ENCODE measurements around the gene DSG3. TPM values are rescaled to one million over a fixed set of nuclear protein-coding genes. Genes with fewer than 3 reads are reported as not detected.

Gene DSG3
- total and polyA plus RNA-seq, 12 donors = 0.04 to 0.17 (median 0.08) TPM; not detected in 9

GRCh38 chr18:31401156-31402025 is 46.1 kb upstream of the DSG3 start:
- 62 to 69% (median 64%) methylated on average over 6 of the region's 6 CpGs for WGBS, 4 donors

GRCh38 chr18:31402026-31402373 is 45.5 kb upstream of the DSG3 start:
- TF ChIP-seq CTCF (IDR thresholded peaks at IDR 0.05) = no peak
- no peak for TF ChIP-seq POLR2A (IDR thresholded peaks at IDR 0.05)
- no peak overlapping the region for H3K4me3 ChIP-seq
- H3K27me3 ChIP-seq = no peaks in the 10 kb centered on the region
- no peak for DNase-seq
- no peak overlapping the region for H3K27ac ChIP-seq
- H3K9me3 ChIP-seq (replicated peaks in 1 of 3) = no peaks in the 10 kb centered on the region
- intact Hi-C loops (cut with DNase I) = no loop called here
- no peaks in the 10 kb centered on the region for H3K4me1 ChIP-seq (replicated peaks in 1 of 2)
- H3K36me3 ChIP-seq (replicated peaks in 1 of 2) = no peaks in the 10 kb centered on the region

More at GRCh38 chr18:31401156-31402025, 46.1 kb upstream of the DSG3 start:
- intact Hi-C loops (cut with DNase I) = no loop called here
- DNase-seq = no peak
- Histone ChIP-seq H3K27me3 (no peaks in the 10 kb centered on the region), H3K9me3 (replicated peaks in 1 of 3) (no peaks in the 10 kb centered on the region), H3K4me1 (replicated peaks in 1 of 2) (no peaks in the 10 kb centered on the region), H3K4me3 (no peak overlapping the region), H3K36me3 (replicated peaks in 1 of 2) (no peaks in the 10 kb centered on the region), H3K27ac (no peak overlapping the region)
- TF ChIP-seq POLR2A (IDR thresholded peaks at IDR 0.05) (no peak), CTCF (IDR thresholded peaks at IDR 0.05) (no peak)

- no peak for DNase-seq
- Histone ChIP-seq H3K4me3 (no peak overlapping the region), H3K4me1 (replicated peaks in 1 of 2) (no peaks in the 10 kb centered on the region), H3K27ac (no peak overlapping the region), H3K27me3 (no peaks in the 10 kb centered on the region), H3K9me3 (replicated peaks in 1 of 3) (no peaks in the 10 kb centered on the region), H3K36me3 (replicated peaks in 1 of 2) (no peaks in the 10 kb centered on the region)
- TF ChIP-seq POLR2A (IDR thresholded peaks at IDR 0.05) = no peak
- no peak for TF ChIP-seq CTCF (IDR thresholded peaks at IDR 0.05)
- 45 to 66% (median 56%) methylated on average over 2 of the region's 2 CpGs for WGBS, 4 donors
- intact Hi-C loops (cut with DNase I) = no loop called here
These were observed 44.1 kb upstream of the DSG3 start for GRCh38 chr18:31403409-31403808.

GRCh38 chr18:31407649-31408048 is 39.9 kb upstream of the DSG3 start:
- 69 to 87% (median 72%) methylated on average over 3 of the region's 3 CpGs for WGBS, 4 donors
- Histone ChIP-seq H3K4me1 (replicated peaks in 1 of 2) (no peaks in the 10 kb centered on the region), H3K9me3 (replicated peaks in 1 of 3) (no peaks in the 10 kb centered on the region), H3K36me3 (replicated peaks in 1 of 2) (no peaks in the 10 kb centered on the region), H3K27ac (no peak overlapping the region), H3K27me3 (no peaks in the 10 kb centered on the region), H3K4me3 (no peak overlapping the region)
- TF ChIP-seq CTCF (IDR thresholded peaks at IDR 0.05) = no peak
- no peak for TF ChIP-seq POLR2A (IDR thresholded peaks at IDR 0.05)
- DNase-seq = no peak
- intact Hi-C loops (cut with DNase I) = no loop called here

Measured in adrenal gland (tissue), 12 donors.